Left lobe of liver (tissue), 2 donors: ENCODE measurements around the gene CDON. TPM values are rescaled to one million over a fixed set of nuclear protein-coding genes. Genes with fewer than 3 reads are reported as not detected.
A peak's percentile ranks its signal among the peaks of the same experiment; 100 is the strongest.

Experiments
- ATAC-seq: fragments of 200-7000 bp; cut with Tn5 transposase; one replicate; pipeline ENCODE4 v1.9.1; 2020; ENCODE audit warnings: mild to moderate bottlenecking, moderate library complexity
- DNase-seq: peaks from one replicate; pipeline ENCODE4 v3.0.0-alpha.2; 2020; ENCODE audit warnings: low spot score
- total RNA-seq: library from RNA; stranded (reverse); gene quantifications from one replicate; pipeline ENCODE4 v1.2.1, GENCODE V29; 2021
- donor health status: DM: no; HTN: no; CAD: no; lungs with moderate emphysema.
- donor health status: DM: no; HTN: yes; CAD: no.

Gene CDON
- total RNA-seq, 1 donor from 2014 or later = 5.3 TPM

DNA sequence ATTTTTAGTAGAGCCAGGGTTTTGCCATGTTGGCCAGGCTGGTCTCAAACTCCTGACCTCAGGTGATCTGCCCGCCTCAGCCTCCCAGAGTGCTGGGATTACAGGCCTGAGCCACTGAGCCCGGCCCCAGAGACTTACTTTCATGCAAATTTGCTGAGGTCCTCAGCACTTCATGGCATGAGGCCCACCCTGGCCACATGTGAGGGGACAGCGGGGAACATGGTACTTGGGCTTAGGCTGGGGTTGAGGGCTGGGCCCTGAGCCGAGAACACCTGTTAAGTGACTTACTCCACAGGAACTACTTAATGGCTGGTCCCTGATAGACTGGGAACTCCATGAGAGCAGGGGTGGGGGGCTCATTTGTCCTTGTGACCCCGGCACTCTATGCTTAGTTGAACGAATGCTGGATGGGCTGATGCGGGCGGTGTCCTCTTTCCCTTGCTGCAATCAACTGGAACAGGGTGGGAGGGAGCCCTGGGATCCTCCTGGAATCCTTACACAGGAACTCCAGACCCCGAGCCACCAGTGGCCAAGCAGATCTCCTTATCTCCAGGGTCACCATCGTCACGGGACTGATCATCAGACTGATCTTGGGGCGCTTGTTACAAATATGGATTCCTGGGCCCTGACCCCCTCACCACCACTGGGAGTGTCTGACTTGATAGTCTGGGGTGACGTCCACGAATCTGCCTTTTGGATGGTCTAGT, 115.8 kb downstream of the CDON start:
- ATAC-seq = no peak
- peak; percentile 29 for DNase-seq

DNA sequence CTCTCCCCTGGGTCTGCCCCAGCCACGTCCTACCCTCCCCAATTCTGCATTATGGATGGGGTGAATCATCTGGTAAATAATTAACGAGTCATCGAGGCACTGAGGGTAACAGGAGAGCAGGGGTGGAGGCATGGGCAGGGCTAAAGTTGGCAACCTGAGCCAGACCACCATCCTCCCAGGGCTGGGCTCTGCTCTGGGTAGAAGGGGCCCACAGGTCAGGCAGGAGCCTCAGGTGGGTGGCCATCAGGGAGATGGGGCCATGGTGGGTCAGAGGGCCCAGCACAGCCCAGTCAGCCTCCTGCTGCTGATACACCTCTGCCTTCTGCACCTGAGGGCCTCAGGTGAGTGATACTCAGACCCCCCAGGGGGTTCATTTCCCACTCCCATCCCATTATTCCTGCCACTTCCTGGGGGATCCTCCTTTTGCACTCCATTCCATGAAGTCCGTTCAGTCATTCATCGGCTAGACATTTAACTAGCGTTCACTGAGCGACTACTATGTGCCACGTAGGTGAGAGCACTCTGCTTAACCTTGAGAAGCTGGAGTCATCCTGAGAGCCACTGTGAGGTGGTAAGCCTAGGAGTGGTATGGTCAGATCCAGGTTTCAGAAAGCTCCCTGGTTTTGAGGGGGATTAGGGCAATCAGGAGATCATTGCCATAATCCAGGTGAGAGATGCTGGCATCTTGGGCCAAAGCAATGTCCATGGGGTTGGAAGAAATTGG, 116.7 kb downstream of the CDON start, which contains the start of gene VSIG10L2:
VSIG10L2 (plus strand) TSS at position 248 of the 724 bp plus-strand sequence; CDS start at position 260, 12 bp downstream.
- no peak for DNase-seq

DNA sequence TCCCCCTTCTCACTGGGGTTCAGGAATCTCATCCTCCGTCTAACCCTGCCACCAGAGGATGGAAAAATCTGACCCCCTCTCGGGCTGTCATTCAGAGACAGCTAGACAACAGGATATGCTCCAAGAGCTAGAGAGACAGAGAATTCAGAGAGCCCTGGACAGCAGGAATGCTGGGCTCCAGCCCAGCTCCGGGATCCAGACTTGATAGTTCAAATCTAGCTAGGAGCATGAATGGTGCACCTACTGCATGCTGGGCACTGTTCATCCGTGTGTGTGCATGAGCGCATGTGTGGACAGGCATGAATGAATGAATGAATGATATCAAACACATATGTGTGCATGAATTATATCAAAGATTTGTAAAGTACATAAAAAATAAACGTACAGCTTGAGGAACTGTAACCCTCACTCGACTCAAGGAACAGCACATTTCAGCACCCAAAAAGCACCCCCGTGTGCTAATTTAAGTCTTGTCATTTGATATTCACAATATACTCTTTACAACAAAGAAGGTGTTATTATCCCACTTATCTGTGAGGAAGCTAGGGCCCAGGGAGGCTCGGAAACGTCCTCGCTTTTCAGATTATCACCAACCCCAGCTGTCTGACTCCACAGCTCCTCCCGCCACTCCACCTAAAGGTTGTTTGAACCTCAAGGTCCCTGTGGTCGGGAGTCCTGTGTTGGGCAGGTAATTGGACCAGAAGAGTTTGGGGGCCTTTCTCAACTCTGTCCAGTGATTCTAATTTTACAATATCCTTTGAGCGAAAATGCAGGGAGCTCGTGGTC, 117.5 kb downstream of the CDON start:
- peak; percentile 23 for DNase-seq
- no peak for ATAC-seq

More for the DNA sequence above, 116.7 kb downstream of the CDON start, which contains the start of gene VSIG10L2:
- ATAC-seq = no peak

DNA sequence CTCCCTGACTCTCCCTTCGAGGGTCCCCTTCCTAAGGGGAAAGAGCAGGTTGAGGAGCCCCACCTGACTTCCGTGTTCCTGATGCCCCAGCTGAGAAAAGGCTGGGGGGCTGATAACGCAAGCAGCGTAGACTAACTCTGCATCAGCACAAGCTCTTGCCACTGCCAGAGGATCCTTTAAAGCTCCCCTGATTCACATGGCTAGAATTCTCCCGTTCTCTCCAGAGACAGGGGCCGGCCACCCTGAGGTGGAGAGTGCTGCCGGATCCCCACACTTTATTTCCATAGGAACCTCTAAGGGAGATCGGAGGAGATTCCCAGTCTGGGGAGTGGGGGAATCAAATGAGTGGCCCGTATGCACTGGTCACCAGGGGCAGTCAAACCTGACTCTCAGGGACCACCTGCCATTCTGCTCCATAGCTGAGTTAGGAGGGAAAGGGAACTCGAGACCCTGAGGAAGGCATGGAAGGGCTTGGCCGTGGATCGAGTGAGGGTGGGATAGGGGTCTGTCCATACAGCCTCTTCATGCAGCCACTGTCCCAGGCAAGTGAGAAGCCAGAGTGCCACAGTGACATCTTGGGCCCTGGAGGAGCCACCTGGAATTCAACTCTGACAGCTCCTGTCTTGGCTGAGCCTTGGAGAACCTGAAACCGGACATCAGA, 118.2 kb downstream of the CDON start:
- DNase-seq (peak; percentile 32), ATAC-seq (no peak)

DNA sequence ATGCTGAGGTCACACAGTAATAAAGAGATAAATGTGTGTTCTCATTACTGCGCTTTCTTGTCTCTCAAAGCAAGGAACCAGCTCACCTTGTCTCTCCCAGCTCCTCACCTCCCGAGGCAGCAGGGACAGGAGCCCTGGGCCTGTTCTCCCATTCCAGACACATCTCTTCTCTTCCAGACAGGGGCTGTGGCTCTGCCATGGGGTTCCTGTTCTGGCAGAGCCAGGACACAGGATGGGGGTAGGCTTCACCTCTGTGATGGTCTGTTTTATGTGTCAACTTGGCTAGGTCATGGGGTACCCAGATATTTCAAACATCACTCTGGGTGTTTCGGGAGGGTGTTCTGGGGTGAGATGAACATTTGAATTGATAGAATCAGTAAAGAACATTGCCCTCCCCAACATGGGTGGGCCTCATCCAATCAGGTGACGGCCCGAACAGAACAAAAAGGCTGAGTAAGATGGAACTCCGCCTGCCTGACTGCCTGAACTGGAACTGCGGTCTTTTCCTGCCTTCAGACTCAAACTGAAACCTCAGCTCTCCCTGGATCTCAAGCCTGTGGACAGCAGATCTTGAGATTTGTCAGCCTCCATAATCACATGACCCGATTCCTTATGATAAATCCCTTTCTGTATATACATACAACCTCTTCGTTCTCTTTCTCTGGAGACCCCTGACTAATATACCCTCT, 118.9 kb downstream of the CDON start:
- DNase-seq (no peak), ATAC-seq (no peak)

DNA sequence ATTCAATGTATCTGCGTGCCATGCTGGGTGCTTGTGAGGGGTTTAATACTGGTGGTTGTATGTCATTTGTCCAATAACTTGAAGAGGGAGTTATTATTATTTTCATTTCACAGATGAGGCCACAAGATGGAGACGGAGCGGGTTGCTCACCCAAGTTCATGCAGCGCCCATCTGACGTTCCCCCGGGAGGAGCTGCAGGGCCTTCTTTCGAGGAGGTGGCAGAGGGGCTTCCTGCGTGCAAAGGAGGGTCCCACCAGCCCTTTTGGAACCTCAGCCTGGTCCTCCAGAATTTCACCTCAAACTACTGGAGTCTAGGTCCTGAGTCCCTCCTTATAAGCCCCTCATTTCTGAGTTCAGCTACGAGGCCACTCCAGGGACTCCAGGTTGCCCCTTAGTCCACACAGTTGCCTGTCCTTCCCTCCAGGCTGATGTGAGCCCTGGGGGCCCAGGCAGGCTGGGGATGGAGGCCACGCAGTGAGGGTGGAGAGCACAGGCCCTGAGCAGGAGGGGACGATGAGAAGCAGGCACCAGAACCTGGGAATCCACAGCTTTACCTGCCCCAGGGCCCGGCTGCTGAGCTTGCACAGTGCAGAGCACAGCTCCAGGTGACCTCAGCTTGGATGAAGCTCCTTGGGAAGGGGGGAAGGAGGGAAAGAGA, 119.8 kb downstream of the CDON start:
- ATAC-seq (no peak), DNase-seq (peak; percentile 22)

DNA sequence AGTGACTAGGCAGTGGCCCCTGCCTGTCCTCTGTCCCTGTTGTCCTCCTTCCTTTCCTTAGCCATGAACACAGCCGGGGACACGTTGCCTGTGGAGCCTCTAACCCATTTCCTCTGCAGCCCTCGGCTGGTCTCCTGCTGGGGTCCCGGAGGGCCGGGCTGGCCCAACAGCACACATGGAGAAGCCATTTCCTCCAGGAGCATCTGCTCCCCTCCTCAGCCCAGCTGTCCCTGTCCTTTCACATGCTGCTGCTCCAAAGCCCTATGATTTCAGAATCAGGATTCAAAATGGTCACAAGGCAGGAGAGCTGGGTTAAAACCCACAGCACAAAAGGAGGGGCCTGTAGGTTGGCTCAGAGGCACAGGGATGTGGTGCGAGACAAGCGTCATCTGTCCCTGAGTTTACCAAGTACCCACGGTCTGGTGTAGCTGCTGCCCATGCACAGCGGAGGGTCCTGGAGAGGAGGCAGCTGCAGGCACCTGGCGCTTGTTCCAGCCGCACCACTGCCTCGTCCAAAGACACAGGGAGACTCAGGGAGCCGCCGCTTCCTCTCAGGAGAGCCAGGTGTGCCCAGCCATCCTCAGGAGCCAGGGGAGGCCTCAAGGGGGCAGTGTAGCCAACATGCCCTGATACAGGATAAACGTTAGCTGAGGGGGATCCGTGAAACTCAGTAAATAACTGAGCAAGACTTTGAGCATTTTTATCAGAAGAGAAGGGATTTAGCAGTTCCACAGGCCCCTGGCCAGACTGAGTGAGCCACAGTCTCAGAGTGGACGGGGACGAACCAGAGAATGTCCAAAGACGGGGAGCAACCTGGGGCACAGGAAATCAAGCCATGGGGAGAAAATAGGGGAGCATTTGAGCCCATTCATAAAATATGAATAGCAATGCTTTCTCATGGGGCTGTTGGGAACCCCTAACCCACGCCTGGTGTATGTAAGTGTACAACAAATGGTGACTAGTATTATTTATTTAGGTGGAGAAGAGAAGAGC, 120.8 kb downstream of the CDON start:
- DNase-seq (peak; percentile 68), ATAC-seq (peak; percentile 98)

DNA sequence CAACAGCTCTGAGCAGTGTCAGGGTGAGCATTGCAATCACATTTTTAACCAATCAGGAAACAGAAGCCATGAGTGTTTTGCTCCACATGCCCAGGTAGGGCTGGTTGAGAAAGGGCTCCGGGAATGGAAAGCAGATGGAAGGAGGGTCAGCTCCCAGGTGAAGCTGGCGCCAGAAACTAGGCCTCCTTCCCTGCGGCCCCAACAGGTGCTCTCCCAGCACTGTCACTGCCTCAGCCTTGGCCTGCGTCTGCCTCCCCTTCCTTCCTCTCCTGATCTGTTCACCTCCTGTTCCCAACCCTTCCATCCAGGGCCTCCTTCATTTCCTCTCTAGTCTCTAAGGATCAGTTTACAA, 121.4 kb downstream of the CDON start:
- DNase-seq (no peak), ATAC-seq (no peak)

DNA sequence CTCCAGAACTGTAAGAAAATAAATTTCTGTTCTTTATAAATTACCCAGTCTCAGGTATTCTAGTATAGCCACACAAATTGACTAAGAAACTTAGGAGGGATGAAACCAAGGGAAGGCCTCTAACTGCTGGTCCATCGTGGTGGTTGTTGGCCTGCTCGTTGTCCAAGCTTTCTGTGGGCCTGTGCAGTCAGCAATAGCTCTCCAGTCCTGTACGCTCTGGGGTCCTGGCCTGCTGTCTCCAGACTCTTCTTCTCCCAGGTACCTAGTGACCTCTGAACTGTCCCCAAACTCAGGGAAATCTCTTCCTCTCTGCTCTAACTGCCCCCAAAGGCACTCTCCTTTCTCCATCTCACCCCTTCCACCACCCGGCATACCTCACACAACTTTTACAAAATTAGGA, 122.5 kb downstream of the CDON start:
- ATAC-seq (no peak), DNase-seq (no peak)

DNA sequence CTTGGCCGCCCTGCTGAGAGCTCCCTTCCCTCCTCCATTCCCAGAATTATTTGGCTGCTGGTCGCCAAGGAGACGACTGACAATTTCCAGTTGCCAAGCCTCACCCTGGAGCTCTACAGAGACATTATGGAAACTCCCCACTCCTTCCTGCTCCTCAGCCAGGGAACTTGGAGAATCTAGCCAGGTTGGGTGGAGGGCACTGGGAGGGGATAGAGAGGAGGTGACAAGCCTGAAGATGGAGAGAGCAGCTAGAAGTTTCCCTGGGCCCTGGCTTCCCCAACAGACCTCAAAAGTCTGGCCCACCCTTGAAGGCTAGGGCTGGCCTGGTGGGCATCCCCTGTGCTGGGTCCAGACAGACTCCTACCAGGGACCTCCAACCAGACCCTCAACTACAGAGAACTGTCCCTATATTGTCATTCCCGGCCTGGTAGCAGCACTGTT, 123.6 kb downstream of the CDON start:
- peak; percentile 31 for DNase-seq
- ATAC-seq = no peak

DNA sequence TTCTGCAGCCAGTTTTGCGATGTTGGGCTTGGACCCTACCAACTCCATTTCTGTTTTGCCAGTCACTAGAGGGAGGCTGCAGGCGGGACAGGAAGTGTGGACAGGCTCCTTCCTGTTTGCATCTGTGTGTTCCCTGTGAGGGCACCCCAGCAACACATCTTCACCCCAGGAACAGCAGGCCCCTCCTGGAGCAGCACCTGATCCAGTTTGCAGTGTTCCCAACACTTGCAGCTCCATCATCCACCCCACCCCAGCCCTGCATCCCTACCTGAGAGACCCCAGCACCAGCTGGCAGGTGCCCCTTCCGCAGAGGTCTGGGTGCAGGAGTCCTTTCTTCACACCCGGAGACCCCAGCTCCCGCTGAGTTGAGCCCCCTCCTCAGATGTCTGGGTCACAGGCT, 124.2 kb downstream of the CDON start:
- DNase-seq (peak; percentile 30), ATAC-seq (no peak)

DNA sequence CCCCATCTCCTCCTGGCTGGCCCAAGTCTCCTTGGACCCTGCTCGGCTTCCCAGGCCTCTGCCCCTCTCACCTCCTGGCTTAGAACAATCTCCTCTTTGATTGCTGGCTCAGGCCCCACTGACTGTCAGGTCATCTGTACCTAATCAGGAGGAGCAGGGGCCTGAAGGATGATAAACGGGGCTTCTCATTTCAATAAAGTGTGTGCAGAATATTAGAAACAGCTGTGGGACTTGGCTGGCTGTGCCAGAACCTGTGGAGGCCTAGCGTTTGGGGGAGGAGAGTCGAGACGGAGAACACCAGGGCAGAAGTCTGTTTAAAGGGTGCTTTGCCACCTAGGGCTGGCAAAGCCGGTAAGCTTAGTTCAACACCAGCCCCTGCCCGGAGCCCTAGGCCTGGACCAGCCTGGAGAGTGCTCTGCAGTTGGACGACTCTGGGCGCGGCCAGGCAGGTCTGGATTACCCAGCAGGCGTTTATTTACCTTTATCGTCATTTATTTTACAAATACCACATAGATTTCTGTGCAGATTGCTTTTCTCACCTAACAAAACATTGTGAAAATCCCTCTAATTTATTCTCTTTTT, 127.0 kb downstream of the CDON start:
- DNase-seq (no peak), ATAC-seq (no peak)

DNA sequence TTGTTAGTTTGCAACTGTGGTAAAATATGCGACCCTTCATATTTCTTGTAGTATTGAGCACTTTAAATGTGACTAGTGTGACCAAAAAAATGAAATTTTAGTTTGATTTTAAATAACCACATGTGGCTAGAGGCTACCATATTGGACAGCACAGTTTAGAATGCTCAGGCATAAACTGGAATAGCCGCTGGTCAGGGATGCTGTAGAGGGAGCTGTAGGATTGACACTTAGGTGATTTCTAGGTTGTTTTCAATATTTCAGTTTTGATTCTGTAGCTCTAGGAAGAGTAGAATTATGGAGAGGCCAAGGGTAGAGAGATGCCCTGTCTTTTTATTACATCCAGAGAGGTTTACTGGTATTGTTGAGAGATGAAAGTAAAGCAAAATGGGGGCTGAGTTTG, 127.6 kb downstream of the CDON start:
- no peak for ATAC-seq
- DNase-seq = no peak

DNA sequence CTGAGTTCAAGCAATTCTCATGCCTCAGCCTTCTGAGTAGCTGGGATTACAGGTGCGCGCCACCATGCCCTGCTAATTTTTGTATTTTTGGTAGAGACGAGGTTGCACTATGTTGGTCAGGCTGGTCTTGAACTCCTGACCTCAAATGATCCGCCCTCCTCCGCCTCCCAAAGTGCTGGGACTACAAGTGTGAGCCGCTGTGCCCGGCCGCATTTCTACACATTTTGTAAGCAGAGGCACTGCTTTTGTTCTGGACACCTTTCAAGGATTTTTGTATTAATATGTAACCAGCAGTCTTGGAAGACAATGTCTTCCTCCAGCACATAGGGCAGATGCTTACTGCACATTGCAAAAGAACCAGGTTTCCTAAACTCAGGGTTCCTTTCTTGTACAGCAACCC, 128.2 kb downstream of the CDON start:
- ATAC-seq (no peak), DNase-seq (no peak)

DNA sequence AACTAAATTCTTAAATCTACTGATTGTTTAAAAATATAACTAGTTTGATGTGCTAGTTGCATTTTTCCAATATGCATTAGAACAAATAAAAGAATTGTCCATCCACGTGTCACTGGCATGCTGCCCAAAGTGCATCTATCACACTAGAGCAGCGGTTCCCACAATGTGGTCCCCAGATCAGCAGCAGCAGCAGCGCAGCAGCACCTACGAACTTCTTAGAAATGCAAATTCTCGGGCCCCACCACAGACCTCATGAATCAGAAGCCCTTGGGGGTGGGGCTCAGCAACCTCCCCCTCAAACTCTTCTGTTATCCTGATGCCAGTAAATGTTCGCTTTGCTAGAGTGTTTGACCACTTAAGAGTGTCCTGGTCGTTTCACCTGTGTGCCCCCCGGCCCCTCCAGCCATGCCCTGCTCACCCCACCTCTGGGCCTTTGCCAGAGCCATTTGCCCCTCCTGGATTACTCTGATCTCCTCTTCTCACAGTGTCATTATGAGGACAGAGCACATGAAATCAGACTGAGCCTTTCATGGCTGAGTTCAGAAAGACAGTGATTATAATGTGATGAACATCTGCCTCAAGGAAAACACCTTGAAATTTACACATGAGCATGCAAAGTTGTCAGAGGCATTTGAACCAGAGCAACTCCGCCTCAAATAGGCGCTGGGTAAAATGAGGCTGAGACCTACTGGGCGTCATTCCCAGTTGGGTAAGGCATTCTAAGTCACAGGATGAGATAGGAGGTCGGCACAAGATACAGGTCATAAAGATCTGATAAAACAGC, 129.4 kb downstream of the CDON start:
- DNase-seq (no peak), ATAC-seq (no peak)

DNA sequence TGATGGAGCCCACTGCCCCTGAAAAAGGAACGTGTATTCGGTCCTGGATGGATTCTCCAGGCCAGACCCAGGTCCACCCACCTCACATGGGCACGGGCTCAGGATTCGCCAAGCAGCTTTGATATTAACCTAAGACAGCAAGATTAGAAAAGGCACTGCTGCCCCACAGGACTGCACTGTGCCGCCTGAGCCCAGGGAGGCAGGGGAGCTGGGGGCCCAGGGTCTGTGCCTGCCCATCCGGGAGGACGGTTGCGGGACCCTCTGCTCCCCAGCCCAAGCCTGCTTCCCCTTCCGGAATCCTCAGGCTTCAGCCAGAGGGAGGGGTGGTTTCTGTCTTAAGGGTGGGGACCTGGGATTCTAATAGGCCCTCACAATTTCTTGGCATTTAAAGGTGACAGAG, 130.4 kb downstream of the CDON start:
- ATAC-seq (no peak), DNase-seq (no peak)

DNA sequence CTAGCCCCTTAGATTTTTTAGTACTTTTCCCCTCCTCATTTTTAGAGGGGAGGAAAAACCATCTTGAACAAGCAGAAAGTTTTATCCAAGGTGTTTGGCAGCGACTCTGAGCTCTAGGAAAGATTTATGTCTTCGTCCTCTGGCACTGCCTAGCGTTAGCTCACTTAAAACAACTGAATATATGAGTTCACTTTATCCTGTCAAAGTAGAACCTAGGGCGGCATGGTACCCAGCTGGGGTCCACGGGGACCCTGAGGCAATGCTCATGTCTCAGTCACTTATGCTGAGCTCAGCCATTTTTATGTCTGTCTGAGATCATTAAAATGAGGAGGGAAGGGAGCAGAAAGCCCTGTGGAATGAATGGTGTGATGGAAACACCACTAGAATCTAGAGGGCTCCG, 131.0 kb downstream of the CDON start:
- DNase-seq (no peak), ATAC-seq (no peak)

DNA sequence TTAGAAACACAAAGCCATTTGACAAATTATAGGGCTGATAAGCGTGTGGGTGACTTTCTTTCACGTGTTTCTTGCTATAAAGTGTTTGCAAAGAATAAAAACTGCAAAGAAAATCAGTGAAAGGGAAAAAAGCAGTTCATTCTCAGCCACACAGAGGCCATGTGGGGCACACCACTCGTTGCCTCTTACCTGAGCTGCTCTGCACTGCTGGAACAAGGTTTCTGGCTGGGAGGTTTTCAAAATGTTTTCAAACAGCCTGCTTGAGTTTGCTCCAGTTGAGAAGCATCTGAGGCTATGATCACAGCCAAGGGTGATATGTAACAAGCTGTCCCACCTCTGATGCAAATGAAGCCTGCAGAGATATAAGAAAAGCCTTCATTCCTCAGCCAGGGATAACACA, 131.6 kb downstream of the CDON start:
- ATAC-seq = no peak

More for the DNA sequence above, 131.6 kb downstream of the CDON start:
- DNase-seq = no peak
